Osteocyte (in vitro differentiated cells): Measurements from ENCODE around the gene C1QTNF7. TPM values are rescaled to one million over a fixed set of nuclear protein-coding genes. Genes with fewer than 3 reads are reported as not detected.

Experiments used
- DNase-seq: peaks from one replicate; pipeline ENCODE4 v3.0.0; 2021; ENCODE audit warnings: mixed read lengths; ENCODE audit not compliant: unreplicated experiment; ENCODE audit errors: extremely low spot score
- H3K27ac Mint-ChIP-seq: one replicate; pipeline ENCODE4 v1.8.0; 2021; ENCODE audit warnings: mild to moderate bottlenecking, mixed read lengths; ENCODE audit not compliant: unreplicated experiment
- H3K27me3 Mint-ChIP-seq: one replicate; pipeline ENCODE4 v1.8.0; 2021; ENCODE audit warnings: mixed read lengths; ENCODE audit not compliant: unreplicated experiment
- H3K36me3 Mint-ChIP-seq: one replicate; pipeline ENCODE4 v1.8.0; 2021; ENCODE audit warnings: mixed read lengths; ENCODE audit not compliant: unreplicated experiment
- H3K4me1 Mint-ChIP-seq: one replicate; pipeline ENCODE4 v1.8.0; 2021; ENCODE audit warnings: mixed read lengths; ENCODE audit not compliant: unreplicated experiment
- H3K4me3 Mint-ChIP-seq: one replicate; pipeline ENCODE4 v1.8.0; 2021; ENCODE audit warnings: mild to moderate bottlenecking, moderate library complexity, mixed read lengths; ENCODE audit not compliant: unreplicated experiment
- H3K9me3 Mint-ChIP-seq: one replicate; pipeline ENCODE4 v1.8.0; 2021; ENCODE audit warnings: mixed read lengths; ENCODE audit not compliant: unreplicated experiment
- CTCF ChIP-seq: fragments of 200-600 bp; sonication (generic); IDR thresholded peaks from 2 replicates; pipeline ENCODE4 v1.5.0; 2021; ENCODE audit warnings: antibody characterized with exemption, mild to moderate bottlenecking, moderate library complexity
- total RNA-seq: library from RNA; stranded (reverse); gene quantifications from 2 replicates; pipeline ENCODE4 v1.2.1, GENCODE V29; 2021

The C1QTNF7 gene
- total RNA-seq, 1 donor from 2014 or later: not detected

GRCh38 chr4:15488136-15488535, 60.3 kb downstream of the C1QTNF7 start:
- Mint-ChIP-seq H3K4me3 (no peak overlapping the region), H3K4me1 (peaks cover 54% of the 10 kb centered on the region), H3K9me3 (peaks cover 41% of the 10 kb centered on the region), H3K27me3 (no peaks in the 10 kb centered on the region), H3K36me3 (peaks cover 54% of the 10 kb centered on the region), H3K27ac (peak overlapping the region; percentile 94)
- DNase-seq: no peak
- TF ChIP-seq CTCF: no peak

GRCh38 chr4:15488658-15489470, 61.0 kb downstream of the C1QTNF7 start:
- H3K4me3 Mint-ChIP-seq: peak overlapping the region; percentile 34
- peaks cover 47% of the 10 kb centered on the region for H3K4me1 Mint-ChIP-seq
- peaks cover 49% of the 10 kb centered on the region for H3K36me3 Mint-ChIP-seq
- TF ChIP-seq CTCF: no peak
- peaks cover 41% of the 10 kb centered on the region for H3K9me3 Mint-ChIP-seq
- no peaks in the 10 kb centered on the region for H3K27me3 Mint-ChIP-seq
- no peak for DNase-seq
- H3K27ac Mint-ChIP-seq: peak overlapping the region; percentile 94

- Mint-ChIP-seq H3K9me3 (peaks cover 41% of the 10 kb centered on the region), H3K36me3 (peaks cover 42% of the 10 kb centered on the region)
- no peak for DNase-seq
These were observed 61.7 kb downstream of the C1QTNF7 start for GRCh38 chr4:15489551-15489950.

GRCh38 chr4:15493411-15493810, 65.6 kb downstream of the C1QTNF7 start:
- no peak for DNase-seq
- Mint-ChIP-seq H3K4me3 (no peak overlapping the region), H3K27me3 (no peaks in the 10 kb centered on the region), H3K27ac (no peak overlapping the region), H3K9me3 (peaks cover 20% of the 10 kb centered on the region), H3K4me1 (peaks cover 49% of the 10 kb centered on the region), H3K36me3 (peaks cover 13% of the 10 kb centered on the region)
- TF ChIP-seq CTCF: no peak

More at GRCh38 chr4:15489551-15489950, 61.7 kb downstream of the C1QTNF7 start:
- no peak for TF ChIP-seq CTCF
- H3K4me1 Mint-ChIP-seq: peaks cover 44% of the 10 kb centered on the region
- no peaks in the 10 kb centered on the region for H3K27me3 Mint-ChIP-seq
- H3K27ac Mint-ChIP-seq: peak overlapping the region; percentile 94
- no peak overlapping the region for H3K4me3 Mint-ChIP-seq

GRCh38 chr4:15495621-15496020, 67.8 kb downstream of the C1QTNF7 start:
- no peak overlapping the region for H3K27ac Mint-ChIP-seq
- H3K36me3 Mint-ChIP-seq: peaks cover 10% of the 10 kb centered on the region
- peaks cover 28% of the 10 kb centered on the region for H3K4me1 Mint-ChIP-seq
- peaks cover 17% of the 10 kb centered on the region for H3K9me3 Mint-ChIP-seq
- H3K27me3 Mint-ChIP-seq: no peaks in the 10 kb centered on the region
- no peak overlapping the region for H3K4me3 Mint-ChIP-seq
- no peak for TF ChIP-seq CTCF
- no peak for DNase-seq

Other genes starting within 250 kb of the C1QTNF7 start
- 25.5 and 31.2 TPM in 2 replicates for gene CC2D2A, start 41.8 kb downstream of the C1QTNF7 start, total RNA-seq
- gene FBXL5, start 227.3 kb downstream of the C1QTNF7 start, total RNA-seq: 54.0 and 54.9 TPM in 2 replicates